H1 (cell line): ENCODE data around the gene TXNDC15. TPM values are rescaled to one million over a fixed set of nuclear protein-coding genes. Genes with fewer than 3 reads are reported as not detected.

Experiments
- CTCF ChIA-PET: fragments of 300-600 bp; sonication (Branson Sonifier 250); formaldehyde crosslinking; loops from one replicate; lab custom pipeline; 2021; ENCODE audit not compliant: partially characterized antibody; lab: Charles Lee
- POLR2A ChIA-PET: fragments of 300-600 bp; sonication (Branson Sonifier 250); formaldehyde crosslinking; loops from one replicate; lab custom pipeline; 2021; ENCODE audit warnings: inconsistent platforms; ENCODE audit not compliant: partially characterized antibody; lab: Charles Lee
- DNase-seq, 2 experiments: peaks; one replicate each; pipeline versions ENCODE4 v3.0.0 to v3.0.0-alpha.2; 2010 to 2022; ENCODE audit warnings: low spot score in 2 of 2, low read depth in 1 of 2, mixed read lengths in 1 of 2
- FAIRE-seq: peaks from 2 replicates; lab custom pipeline; 2011; peaks lifted over from hg19 to GRCh38; lab: Jason Lieb, UNC
- H2AFZ ChIP-seq: 2 replicates; pipeline ENCODE4 v1.8.1; 2012; ENCODE audit warnings: low read length, inconsistent platforms
- H2AK5ac ChIP-seq: 2 replicates; pipeline ENCODE4 v1.6.1; 2013; ENCODE audit warnings: low read depth, low read length
- H2BK120ac ChIP-seq: replicated peaks from 2 replicates; pipeline ENCODE3; 2013; ENCODE audit warnings: low read depth, low read length, inconsistent platforms
- H2BK12ac ChIP-seq: 2 replicates; pipeline ENCODE4 v1.6.1; 2013; ENCODE audit warnings: low read depth, low read length
- H2BK15ac ChIP-seq: 2 replicates; pipeline ENCODE4 v1.6.1; 2013; ENCODE audit warnings: low read length
- H2BK20ac ChIP-seq: 2 replicates; pipeline ENCODE4 v1.6.1; 2013; ENCODE audit warnings: low read length
- H2BK5ac ChIP-seq: 2 replicates; pipeline ENCODE4 v1.6.1; 2013; ENCODE audit warnings: low read depth, low read length
- H3K14ac ChIP-seq: 2 replicates; pipeline ENCODE4 v1.6.1; 2013; ENCODE audit warnings: inconsistent platforms; ENCODE audit not compliant: insufficient read length
- H3K18ac ChIP-seq: 2 replicates; pipeline ENCODE4 v1.6.1; 2013; ENCODE audit warnings: low read length; ENCODE audit errors: extremely low read depth
- H3K23ac ChIP-seq: 2 replicates; pipeline ENCODE4 v1.6.1; 2013; ENCODE audit warnings: inconsistent platforms; ENCODE audit not compliant: insufficient read length
- H3K23me2 ChIP-seq: 2 replicates; pipeline ENCODE4 v1.6.1; 2013; ENCODE audit warnings: low read depth, low read length
- H3K27ac ChIP-seq: 2 replicates; pipeline ENCODE4 v1.6.1; 2011; ENCODE audit warnings: low read depth, low read length, inconsistent platforms
- H3K27me3 ChIP-seq, 4 experiments: replicated peaks in 1 of 4; 1 replicate in 1 of 4; 2 replicates in 3 of 4; pipeline versions ENCODE4 v1.6.1 to v1.8.1; 2011 to 2013; ENCODE audit warnings: low read length in 3 of 4, mild to moderate bottlenecking in 3 of 4, inconsistent platforms in 2 of 4, mixed read lengths in 2 of 4, moderate library complexity in 1 of 4; ENCODE audit not compliant: control insufficient read depth in 3 of 4, insufficient read depth in 3 of 4; ENCODE audit errors: extremely low read depth in 1 of 4
- H3K36me3 ChIP-seq, 4 experiments: 2 replicates each; pipeline versions ENCODE4 v1.6.1 to v1.8.1; 2011 to 2013; ENCODE audit warnings: mild to moderate bottlenecking in 4 of 4, low read length in 3 of 4, moderate library complexity in 2 of 4, control low read depth in 1 of 4, inconsistent platforms in 1 of 4; ENCODE audit not compliant: insufficient read depth in 4 of 4, control insufficient read depth in 2 of 4
- H3K4ac ChIP-seq: replicated peaks from 2 replicates; pipeline ENCODE3; 2013; ENCODE audit warnings: low read length, low read depth, mixed read lengths, inconsistent platforms; ENCODE audit not compliant: insufficient read length
- H3K4me1 ChIP-seq, 4 experiments: replicated peaks in 1 of 4; 1 replicate in 1 of 4; 2 replicates in 3 of 4; pipeline versions ENCODE4 v1.6.1 to v1.8.1; 2011 to 2013; ENCODE audit warnings: low read length in 3 of 4, inconsistent platforms in 2 of 4, mixed read lengths in 1 of 4; ENCODE audit not compliant: insufficient read depth in 4 of 4, control insufficient read depth in 3 of 4
- H3K4me2 ChIP-seq, 2 experiments: 2 replicates each; pipeline versions ENCODE4 v1.6.1 to v1.8.1; 2011 to 2013; ENCODE audit warnings: low read depth in 2 of 2, low read length in 2 of 2, control low read depth in 1 of 2, inconsistent platforms in 1 of 2, mild to moderate bottlenecking in 1 of 2; ENCODE audit not compliant: insufficient read depth in 1 of 2
- H3K4me3 ChIP-seq, 4 experiments: fragments of 200-600, 300-600 bp in 1 of 4; sonication (generic), shearing (Covaris generic), sonication (Bioruptor Twin) in 1 of 4; 2 replicates each; pipeline versions ENCODE4 v1.5.1 to v1.8.1; 2011 to 2016; ENCODE audit warnings: low read length in 4 of 4, low read depth in 3 of 4, control low read depth in 2 of 4, inconsistent platforms in 2 of 4, mild to moderate bottlenecking in 2 of 4, mixed read lengths in 1 of 4, moderate library complexity in 1 of 4; ENCODE audit not compliant: insufficient read depth in 2 of 4; ENCODE audit errors: extremely low read depth in 1 of 4
- H3K56ac ChIP-seq: replicated peaks from 2 replicates; pipeline ENCODE3; 2013; ENCODE audit warnings: low read depth, mild to moderate bottlenecking, mixed read lengths, low read length, inconsistent platforms; ENCODE audit not compliant: insufficient read length
- H3K79me1 ChIP-seq: 2 replicates; pipeline ENCODE4 v1.6.1; 2013; ENCODE audit warnings: low read depth, low read length, control low read depth
- H3K79me2 ChIP-seq, 2 experiments: 2 replicates each; pipeline versions ENCODE4 v1.6.1 to v1.8.1; 2012 to 2013; ENCODE audit warnings: low read length in 2 of 2, mild to moderate bottlenecking in 2 of 2, inconsistent platforms in 1 of 2; ENCODE audit not compliant: insufficient read depth in 2 of 2, control insufficient read depth in 1 of 2
- H3K9ac ChIP-seq, 4 experiments: replicated peaks in 1 of 4; 1 replicate in 1 of 4; 2 replicates in 3 of 4; pipeline versions ENCODE4 v1.6.1 to v1.8.1; 2011 to 2013; ENCODE audit warnings: low read depth in 3 of 4, low read length in 3 of 4, control low read depth in 2 of 4, mild to moderate bottlenecking in 2 of 4, moderate library complexity in 2 of 4, inconsistent platforms in 1 of 4; ENCODE audit errors: extremely low read depth in 1 of 4
- H3K9me3 ChIP-seq, 2 experiments: 2 replicates each; pipeline versions ENCODE4 v1.6.1 to v1.8.1; 2012 to 2013; ENCODE audit warnings: mild to moderate bottlenecking in 2 of 2, moderate library complexity in 2 of 2, control low read depth in 1 of 2, inconsistent platforms in 1 of 2, low read depth in 1 of 2, low read length in 1 of 2, mixed read lengths in 1 of 2; ENCODE audit not compliant: insufficient read depth in 2 of 2
- H4K20me1 ChIP-seq, 2 experiments: replicated peaks in 1 of 2; 2 replicates each; pipeline versions ENCODE3 to v1.8.1; 2011 to 2013; ENCODE audit warnings: inconsistent platforms in 2 of 2, low read length in 2 of 2, mild to moderate bottlenecking in 1 of 2; ENCODE audit not compliant: insufficient read depth in 2 of 2, control insufficient read depth in 1 of 2
- H4K5ac ChIP-seq: 2 replicates; pipeline ENCODE4 v1.6.1; 2013; ENCODE audit warnings: low read length, low read depth, mixed read lengths, inconsistent platforms; ENCODE audit not compliant: insufficient read length
- H4K8ac ChIP-seq: 2 replicates; pipeline ENCODE4 v1.8.0; 2013; ENCODE audit warnings: mild to moderate bottlenecking, moderate library complexity, low read length, inconsistent platforms; ENCODE audit not compliant: insufficient read depth; ENCODE audit errors: extremely low read depth
- H4K91ac ChIP-seq: replicated peaks from 2 replicates; pipeline ENCODE3; 2013; ENCODE audit warnings: low read length, mixed read lengths, inconsistent platforms; ENCODE audit not compliant: insufficient read length
- MAFK ChIP-seq: IDR thresholded peaks from 2 replicates; pipeline ENCODE4 v1.6.1; 2012; ENCODE audit warnings: low read depth, mild to moderate bottlenecking, improper control_type of control experiment, low read length
- POLR2A ChIP-seq, 2 experiments: IDR thresholded peaks; 1 replicate in 1 of 2; 2 replicates in 1 of 2; pipeline ENCODE4 v1.6.1; 2011; ENCODE audit warnings: low read depth in 2 of 2, low read length in 2 of 2, mild to moderate bottlenecking in 2 of 2; ENCODE audit errors: control extremely low read depth in 1 of 2
- WGBS, 2 experiments: shearing (Covaris generic) in 1 of 2; methylation state at CpG; one replicate each; pipeline versions ENCODE4 v1.1.6 to v1.1.7; 2013 to 2015; ENCODE audit warnings: low lambda C conversion rate in 2 of 2, mixed read lengths in 2 of 2, inconsistent platforms in 1 of 2, low coverage in 1 of 2, missing lambda C conversion rate in 1 of 2; ENCODE audit not compliant: insufficient replicate concordance in 2 of 2, insufficient coverage in 1 of 2, insufficient read length in 1 of 2; ENCODE audit errors: extremely low coverage in 1 of 2, missing lambda C conversion rate in 1 of 2; 5-methylcytosine and 5-hydroxymethylcytosine counted together
- polyA plus RNA-seq, 7 experiments: library from polyadenylated mRNA; depleted of rRNA in 3 of 7; stranded (reverse) in 5 of 7; unstranded in 2 of 7; fragments of >200 nt in 5 of 7; fragments of 200-250 nt in 2 of 7; gene quantifications; 1 replicate in 5 of 7; 2 replicates in 1 of 7; 4 replicates in 1 of 7; pipeline versions ENCODE4 v1.2.1 to v1.2.3, GENCODE V29; 2011 to 2013; ENCODE audit warnings: missing spikeins in 2 of 7, mixed read lengths in 2 of 7
- total RNA-seq: library from RNA; stranded (reverse); fragmentation: NEBNext Ultra II Directional; extraction: Animal tissue kit (Norgen Biotek cat#: 25700); gene quantifications from 2 replicates; pipeline ENCODE4 v1.2.1, GENCODE V29; 2021

The TXNDC15 gene
- total and polyA plus RNA-seq, 2 of the 8 experiments (the other 6 are each of a cell fraction or from before 2014, with no cell fraction given): 20.1 to 30.8 TPM

- no peak for FAIRE-seq
- TF ChIP-seq POLR2A (IDR thresholded peaks at IDR 0.05; ENCODE audit: control extremely low read depth in 1 of 2, low read depth in 2 of 2, low read length in 2 of 2) (no peak), MAFK (peak; percentile 95)
- H2AFZ ChIP-seq: no peak overlapping the region
- H3K56ac ChIP-seq: no peak overlapping the region
- H2BK120ac ChIP-seq: no peak overlapping the region
- no peaks in the 10 kb centered on the region for H3K9me3 ChIP-seq
- no peak overlapping the region for H2BK20ac ChIP-seq
- H3K27ac ChIP-seq: no peak overlapping the region
- H3K23ac ChIP-seq: no peak overlapping the region
- H2AK5ac ChIP-seq: no peak overlapping the region
- no peak overlapping the region for H3K4ac ChIP-seq
- ChIA-PET POLR2A (interaction anchor here (0.5 to 3.2 kb wide), 5 partner anchors 8 to 276 kb away, joined by 3 to 13 read pairs (median 4); partner anchors contain the start of genes PCBD2 and TXNDC15), CTCF (interaction anchor here (3.1 kb wide), 1 partner anchor 10 kb away, joined by 18 read pairs; the partner anchor contains the start of gene PCBD2)
- 0 out of 8 replicates have a peak, but pooled peaks cover 0 to 3% (median 0%) of the 10 kb centered on the region in 4 experiments for H3K36me3 ChIP-seq
- H4K20me1 ChIP-seq: peaks cover 0 to 1% of the 10 kb centered on the region in 2 experiments
- no peaks in the 10 kb centered on the region; the same call in 1 of the 2 replicates for H3K23me2 ChIP-seq
- 96% methylated on average over 2 of the region's 2 CpGs; no CpG with 5 or more reads in 1 of the 2 experiments for WGBS, 2 experiments
- H4K8ac ChIP-seq: no peak overlapping the region
- no peaks in the 10 kb centered on the region for H3K27me3 ChIP-seq
- H2BK15ac ChIP-seq: no peak overlapping the region
- H3K79me1 ChIP-seq: no peaks in the 10 kb centered on the region; the same call in 1 of the 2 replicates
- H3K79me2 ChIP-seq: no peaks in the 10 kb centered on the region; a peak in 1 of 4 replicates
- H3K14ac ChIP-seq: no peak overlapping the region
- no peak overlapping the region for H2BK5ac ChIP-seq
- peaks cover 0 to 4% (median 0%) of the 10 kb centered on the region in 4 experiments; a peak in 2 of 7 replicates for H3K4me1 ChIP-seq
- H3K9ac ChIP-seq: no peak overlapping the region
- H2BK12ac ChIP-seq: no peak overlapping the region
- H3K18ac ChIP-seq: no peak overlapping the region
- no peak overlapping the region for H3K4me3 ChIP-seq
- no peak overlapping the region for H3K4me2 ChIP-seq
- DNase-seq: no peak
- no peak overlapping the region for H4K5ac ChIP-seq
- no peak overlapping the region for H4K91ac ChIP-seq
These were observed 18.8 kb downstream of the TXNDC15 start for GRCh38 chr5:134892926-134893325.
